ENCODE measurements around the gene FGF11. TPM values are rescaled to one million over a fixed set of nuclear protein-coding genes. Genes with fewer than 3 reads are reported as not detected.

The FGF11 gene
- total and polyA plus RNA-seq, 2 of the 13 experiments (the other 11 are each of a cell fraction or from before 2014, with no cell fraction given), result 0.20 to 7.6 TPM

DNA sequence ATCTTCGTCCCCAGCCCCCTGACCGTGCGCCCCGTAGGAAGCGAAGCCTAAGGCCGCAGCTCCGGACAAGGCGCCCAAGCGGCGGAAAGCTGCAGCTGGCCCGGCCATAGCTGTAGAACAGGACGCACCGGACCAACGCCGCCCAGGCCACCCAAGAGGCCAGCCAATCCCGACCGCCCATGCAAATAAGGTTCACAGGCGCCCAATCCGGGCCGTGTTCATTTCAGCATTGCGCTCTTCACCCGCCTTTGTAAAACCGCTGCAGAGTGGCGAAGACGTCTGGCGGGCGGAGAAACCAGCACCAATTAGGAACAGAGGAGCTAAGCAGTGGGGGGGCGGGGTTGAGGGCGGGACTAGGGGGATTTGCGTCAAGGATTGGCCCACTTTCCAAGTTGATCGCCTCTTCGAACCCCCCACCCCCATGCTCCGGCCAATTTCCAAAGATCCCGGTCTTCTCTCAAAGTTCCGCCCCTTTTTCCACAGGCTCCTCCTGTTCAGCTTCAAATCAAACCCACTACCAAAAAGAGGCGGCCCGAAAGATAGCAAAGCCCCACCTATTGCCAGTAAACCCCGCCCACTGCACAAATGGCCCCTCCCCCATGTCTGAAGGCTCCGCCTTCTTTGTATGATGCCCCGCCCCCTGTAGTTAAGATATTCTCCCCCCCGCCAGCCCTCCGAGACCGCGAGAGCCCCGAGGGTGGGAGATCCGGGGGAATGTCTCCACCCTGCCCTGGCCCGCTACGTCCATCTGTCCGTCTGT is 35.2 kb upstream of the FGF11 start, which contains the start of gene TMEM256 (continued):
- no peak; the same call in 1 of the 2 replicates for TF ChIP-seq SIN3A (IDR thresholded peaks at IDR 0.05; ENCODE audit: borderline replicate concordance, low read depth, low read length)
- TF ChIP-seq GATAD2A (CRISPR knock-in tag; IDR thresholded peaks at IDR 0.05), result no peak
- no peak for TF ChIP-seq RARA (CRISPR knock-in tag; IDR thresholded peaks at IDR 0.05)
- TF ChIP-seq ZNF235 (CRISPR knock-in tag; IDR thresholded peaks at IDR 0.05; ENCODE audit: borderline replicate concordance), result 0 out of 2 replicates have a peak, but pooled peaks have one; percentile 29
- peak; percentile 79; the same call in 1 of the 2 replicates for TF ChIP-seq HNRNPL (IDR thresholded peaks at IDR 0.05; ENCODE audit: low read depth, low read length)
- peak; percentile 81 for TF ChIP-seq SP2 (CRISPR knock-in tag; IDR thresholded peaks at IDR 0.05)
- peak; percentile 45; the same call in 1 of the 2 replicates for TF ChIP-seq CREM (IDR thresholded peaks at IDR 0.05)
- no peak for TF ChIP-seq CREM (CRISPR knock-in tag; IDR thresholded peaks at IDR 0.05)
- TF ChIP-seq, protein P1, sequence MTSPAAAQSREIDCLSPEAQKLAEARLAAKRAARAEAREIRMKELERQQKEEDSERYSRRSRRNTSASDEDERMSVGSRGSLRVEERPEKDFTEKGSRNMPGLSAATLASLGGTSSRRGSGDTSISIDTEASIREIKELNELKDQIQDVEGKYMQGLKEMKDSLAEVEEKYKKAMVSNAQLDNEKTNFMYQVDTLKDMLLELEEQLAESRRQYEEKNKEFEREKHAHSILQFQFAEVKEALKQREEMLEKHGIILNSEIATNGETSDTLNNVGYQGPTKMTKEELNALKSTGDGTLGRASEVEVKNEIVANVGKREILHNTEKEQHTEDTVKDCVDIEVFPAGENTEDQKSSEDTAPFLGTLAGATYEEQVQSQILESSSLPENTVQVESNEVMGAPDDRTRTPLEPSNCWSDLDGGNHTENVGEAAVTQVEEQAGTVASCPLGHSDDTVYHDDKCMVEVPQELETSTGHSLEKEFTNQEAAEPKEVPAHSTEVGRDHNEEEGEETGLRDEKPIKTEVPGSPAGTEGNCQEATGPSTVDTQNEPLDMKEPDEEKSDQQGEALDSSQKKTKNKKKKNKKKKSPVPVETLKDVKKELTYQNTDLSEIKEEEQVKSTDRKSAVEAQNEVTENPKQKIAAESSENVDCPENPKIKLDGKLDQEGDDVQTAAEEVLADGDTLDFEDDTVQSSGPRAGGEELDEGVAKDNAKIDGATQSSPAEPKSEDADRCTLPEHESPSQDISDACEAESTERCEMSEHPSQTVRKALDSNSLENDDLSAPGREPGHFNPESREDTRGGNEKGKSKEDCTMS (CRISPR knock-in tag; conservative IDR thresholded peaks at IDR 0.05), result no peak
- TF ChIP-seq NCOA5 (CRISPR knock-in tag; IDR thresholded peaks at IDR 0.05), result no peak
- TF ChIP-seq ZNF720 (CRISPR knock-in tag; IDR thresholded peaks at IDR 0.05), result no peak
- no peak for TF ChIP-seq NPAS2 (CRISPR knock-in tag; IDR thresholded peaks at IDR 0.05; ENCODE audit: borderline replicate concordance)
- TF ChIP-seq, protein P2, sequence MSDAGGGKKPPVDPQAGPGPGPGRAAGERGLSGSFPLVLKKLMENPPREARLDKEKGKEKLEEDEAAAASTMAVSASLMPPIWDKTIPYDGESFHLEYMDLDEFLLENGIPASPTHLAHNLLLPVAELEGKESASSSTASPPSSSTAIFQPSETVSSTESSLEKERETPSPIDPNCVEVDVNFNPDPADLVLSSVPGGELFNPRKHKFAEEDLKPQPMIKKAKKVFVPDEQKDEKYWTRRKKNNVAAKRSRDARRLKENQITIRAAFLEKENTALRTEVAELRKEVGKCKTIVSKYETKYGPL (CRISPR knock-in tag; IDR thresholded peaks at IDR 0.05), result 0 out of 2 replicates have a peak, but pooled peaks have one; percentile 51
- 0 out of 2 replicates have a peak, but pooled peaks have one; percentile 27 for TF ChIP-seq ZNF337 (CRISPR knock-in tag; IDR thresholded peaks at IDR 0.05; ENCODE audit: borderline replicate concordance, low read depth)
- TF ChIP-seq ETV6 (CRISPR knock-in tag; conservative IDR thresholded peaks at IDR 0.05), result no peak; the same call in 1 of the 2 replicates
- TF ChIP-seq, protein P3, sequence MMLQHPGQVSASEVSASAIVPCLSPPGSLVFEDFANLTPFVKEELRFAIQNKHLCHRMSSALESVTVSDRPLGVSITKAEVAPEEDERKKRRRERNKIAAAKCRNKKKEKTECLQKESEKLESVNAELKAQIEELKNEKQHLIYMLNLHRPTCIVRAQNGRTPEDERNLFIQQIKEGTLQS (CRISPR knock-in tag; IDR thresholded peaks at IDR 0.05), result 0 out of 2 replicates have a peak, but pooled peaks have one; percentile 16
- no peak for TF ChIP-seq ZNF577 (CRISPR knock-in tag; IDR thresholded peaks at IDR 0.05; ENCODE audit: borderline replicate concordance, low read depth)
- no peak for TF ChIP-seq PAX8 (CRISPR knock-in tag; IDR thresholded peaks at IDR 0.05; ENCODE audit: borderline replicate concordance)
- TF ChIP-seq, protein P4, sequence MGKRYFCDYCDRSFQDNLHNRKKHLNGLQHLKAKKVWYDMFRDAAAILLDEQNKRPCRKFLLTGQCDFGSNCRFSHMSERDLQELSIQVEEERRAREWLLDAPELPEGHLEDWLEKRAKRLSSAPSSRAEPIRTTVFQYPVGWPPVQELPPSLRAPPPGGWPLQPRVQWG (CRISPR knock-in tag; IDR thresholded peaks at IDR 0.05; ENCODE audit: borderline replicate concordance, low read depth), result no peak
- TF ChIP-seq, protein P5, sequence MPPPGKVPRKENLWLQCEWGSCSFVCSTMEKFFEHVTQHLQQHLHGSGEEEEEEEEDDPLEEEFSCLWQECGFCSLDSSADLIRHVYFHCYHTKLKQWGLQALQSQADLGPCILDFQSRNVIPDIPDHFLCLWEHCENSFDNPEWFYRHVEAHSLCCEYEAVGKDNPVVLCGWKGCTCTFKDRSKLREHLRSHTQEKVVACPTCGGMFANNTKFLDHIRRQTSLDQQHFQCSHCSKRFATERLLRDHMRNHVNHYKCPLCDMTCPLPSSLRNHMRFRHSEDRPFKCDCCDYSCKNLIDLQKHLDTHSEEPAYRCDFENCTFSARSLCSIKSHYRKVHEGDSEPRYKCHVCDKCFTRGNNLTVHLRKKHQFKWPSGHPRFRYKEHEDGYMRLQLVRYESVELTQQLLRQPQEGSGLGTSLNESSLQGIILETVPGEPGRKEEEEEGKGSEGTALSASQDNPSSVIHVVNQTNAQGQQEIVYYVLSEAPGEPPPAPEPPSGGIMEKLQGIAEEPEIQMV (CRISPR knock-in tag; IDR thresholded peaks at IDR 0.05; ENCODE audit: low read depth), result no peak
- TF ChIP-seq ZNF761 (CRISPR knock-in tag; conservative IDR thresholded peaks at IDR 0.05), result no peak
- TF ChIP-seq SNAI1 (CRISPR knock-in tag; IDR thresholded peaks at IDR 0.05; ENCODE audit: borderline replicate concordance), result peak; percentile 48; the same call in 1 of the 2 replicates
- 0 out of 2 replicates have a peak, but pooled peaks have one; percentile 58 for TF ChIP-seq EED (CRISPR knock-in tag; IDR thresholded peaks at IDR 0.05)
- TF ChIP-seq ZNF264 (CRISPR knock-in tag; IDR thresholded peaks at IDR 0.05), result 0 out of 2 replicates have a peak, but pooled peaks have one; percentile 40

Data from HepG2 (cell line).